Measurements from ENCODE around the gene TMEM263. TPM values are rescaled to one million over a fixed set of nuclear protein-coding genes. Genes with fewer than 3 reads are reported as not detected.
A peak's percentile ranks its signal among the peaks of the same experiment; 100 is the strongest.

The TMEM263 gene
- total RNA-seq, 2 experiments from 2014 or later: 34.1 to 60.0 TPM

DNA sequence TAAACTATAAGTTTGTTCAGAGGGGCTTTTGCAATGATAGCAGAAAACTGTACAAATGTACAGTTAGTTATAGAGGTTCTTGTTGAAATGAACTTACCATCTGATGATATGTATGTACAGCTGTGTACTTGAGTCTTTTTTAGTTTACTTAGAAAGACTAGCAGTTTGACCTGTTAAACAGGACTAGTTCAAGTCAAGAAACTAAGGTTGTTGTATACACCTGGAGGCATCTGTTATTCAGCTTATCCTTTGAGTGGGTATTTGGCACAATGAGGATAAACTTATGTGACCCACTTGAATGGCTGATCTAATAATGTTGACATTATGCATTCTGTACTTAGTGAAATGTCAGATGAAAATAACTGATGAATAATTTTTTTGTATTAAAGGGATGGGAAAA lies 17.8 kb downstream of the TMEM263 start:
- peaks cover 21% of the 10 kb centered on the region for H3K4me1 ChIP-seq (ENCODE audit: insufficient read depth, low read length, poor library complexity, severe bottlenecking)
- ChIA-PET CTCF (ENCODE audit: unreplicated experiment) (no interaction called here), POLR2A (no interaction called here)
- H3K4me2 ChIP-seq (ENCODE audit: low read length): no peak overlapping the region
- 0 out of 2 replicates have a peak, but pooled peaks cover 5% of the 10 kb centered on the region for H4K20me1 ChIP-seq (ENCODE audit: insufficient read depth, low read length)
- H3K27ac ChIP-seq (ENCODE audit: low read depth, low read length, poor library complexity, severe bottlenecking): no peak overlapping the region
- TF ChIP-seq, protein P1, sequence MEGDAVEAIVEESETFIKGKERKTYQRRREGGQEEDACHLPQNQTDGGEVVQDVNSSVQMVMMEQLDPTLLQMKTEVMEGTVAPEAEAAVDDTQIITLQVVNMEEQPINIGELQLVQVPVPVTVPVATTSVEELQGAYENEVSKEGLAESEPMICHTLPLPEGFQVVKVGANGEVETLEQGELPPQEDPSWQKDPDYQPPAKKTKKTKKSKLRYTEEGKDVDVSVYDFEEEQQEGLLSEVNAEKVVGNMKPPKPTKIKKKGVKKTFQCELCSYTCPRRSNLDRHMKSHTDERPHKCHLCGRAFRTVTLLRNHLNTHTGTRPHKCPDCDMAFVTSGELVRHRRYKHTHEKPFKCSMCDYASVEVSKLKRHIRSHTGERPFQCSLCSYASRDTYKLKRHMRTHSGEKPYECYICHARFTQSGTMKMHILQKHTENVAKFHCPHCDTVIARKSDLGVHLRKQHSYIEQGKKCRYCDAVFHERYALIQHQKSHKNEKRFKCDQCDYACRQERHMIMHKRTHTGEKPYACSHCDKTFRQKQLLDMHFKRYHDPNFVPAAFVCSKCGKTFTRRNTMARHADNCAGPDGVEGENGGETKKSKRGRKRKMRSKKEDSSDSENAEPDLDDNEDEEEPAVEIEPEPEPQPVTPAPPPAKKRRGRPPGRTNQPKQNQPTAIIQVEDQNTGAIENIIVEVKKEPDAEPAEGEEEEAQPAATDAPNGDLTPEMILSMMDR (conservative IDR thresholded peaks at IDR 0.05; ENCODE audit: low read length): no peak
- no peak for TF ChIP-seq EZH2phosphoT487 (IDR thresholded peaks at IDR 0.05; ENCODE audit: borderline replicate concordance, low read depth, low read length)
- H3K9me2 ChIP-seq (ENCODE audit: insufficient read depth, low read length): no peaks in the 10 kb centered on the region
- H3K4me3 ChIP-seq (ENCODE audit: low read depth, low read length, poor library complexity, severe bottlenecking): no peak overlapping the region
- intact Hi-C loops (cut with micrococcal nuclease; ENCODE audit: unreplicated experiment): no loop called here
- H3K36me3 ChIP-seq (ENCODE audit: insufficient read depth, low read length): peaks cover 68% of the 10 kb centered on the region
- no peak overlapping the region for H2AFZ ChIP-seq (ENCODE audit: low read length)
- BruUV-seq (replicated peaks): no TSS peak
- H3K9me3 ChIP-seq (ENCODE audit: low read length): no peaks in the 10 kb centered on the region
- no peak for DNase-seq (ENCODE audit: low spot score)
- H3K79me2 ChIP-seq (ENCODE audit: insufficient read depth, low read depth, low read length): peaks cover 13% of the 10 kb centered on the region; the same call in 1 of the 2 replicates

DNA sequence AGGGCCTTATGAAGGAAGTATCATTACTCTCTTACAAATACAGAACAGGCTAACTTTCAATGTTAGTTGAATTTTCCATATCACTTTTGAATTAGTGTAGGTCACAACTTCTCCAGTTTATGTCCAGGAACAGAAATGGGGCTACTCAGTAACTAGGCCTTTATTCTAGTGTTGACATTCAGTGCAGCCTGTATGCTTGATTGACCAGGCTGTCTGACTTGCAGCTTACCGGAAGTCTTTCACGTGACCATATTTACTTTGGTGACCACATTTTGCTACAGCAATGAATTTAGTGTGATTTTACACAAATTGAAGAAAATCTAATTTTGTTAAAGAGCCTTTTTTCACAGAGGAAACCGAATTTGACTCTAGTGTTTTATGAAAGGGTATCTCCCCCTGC lies 18.8 kb downstream of the TMEM263 start:
- Histone ChIP-seq H4K20me1 (ENCODE audit: insufficient read depth, low read length) (0 out of 2 replicates have a peak, but pooled peaks cover 5% of the 10 kb centered on the region), H3K9me2 (ENCODE audit: insufficient read depth, low read length) (no peaks in the 10 kb centered on the region), H3K4me1 (ENCODE audit: insufficient read depth, low read length, poor library complexity, severe bottlenecking) (peaks cover 21% of the 10 kb centered on the region), H3K9me3 (ENCODE audit: low read length) (no peaks in the 10 kb centered on the region), H3K27ac (ENCODE audit: low read depth, low read length, poor library complexity, severe bottlenecking) (no peak overlapping the region), H3K4me2 (ENCODE audit: low read length) (peak overlapping the region; percentile 28), H3K4me3 (ENCODE audit: low read depth, low read length, poor library complexity, severe bottlenecking) (peak overlapping the region; percentile 14), H2AFZ (ENCODE audit: low read length) (no peak overlapping the region), H3K79me2 (ENCODE audit: insufficient read depth, low read depth, low read length) (peaks cover 13% of the 10 kb centered on the region; the same call in 1 of the 2 replicates), H3K36me3 (ENCODE audit: insufficient read depth, low read length) (peaks cover 60% of the 10 kb centered on the region)
- BruUV-seq (replicated peaks): no TSS peak
- POLR2A ChIA-PET: no interaction called here
- peak; percentile 63 for DNase-seq (ENCODE audit: low spot score)
- CTCF ChIA-PET (ENCODE audit: unreplicated experiment): no interaction called here
- intact Hi-C loops (cut with micrococcal nuclease; ENCODE audit: unreplicated experiment): loop anchor here (2.0 kb wide), 1 partner anchor 18 kb away; no protein-coding TSS in a partner anchor
- TF ChIP-seq, protein P1 (conservative IDR thresholded peaks at IDR 0.05; ENCODE audit: low read length): no peak
- no peak for TF ChIP-seq EZH2phosphoT487 (IDR thresholded peaks at IDR 0.05; ENCODE audit: borderline replicate concordance, low read depth, low read length)

DNA sequence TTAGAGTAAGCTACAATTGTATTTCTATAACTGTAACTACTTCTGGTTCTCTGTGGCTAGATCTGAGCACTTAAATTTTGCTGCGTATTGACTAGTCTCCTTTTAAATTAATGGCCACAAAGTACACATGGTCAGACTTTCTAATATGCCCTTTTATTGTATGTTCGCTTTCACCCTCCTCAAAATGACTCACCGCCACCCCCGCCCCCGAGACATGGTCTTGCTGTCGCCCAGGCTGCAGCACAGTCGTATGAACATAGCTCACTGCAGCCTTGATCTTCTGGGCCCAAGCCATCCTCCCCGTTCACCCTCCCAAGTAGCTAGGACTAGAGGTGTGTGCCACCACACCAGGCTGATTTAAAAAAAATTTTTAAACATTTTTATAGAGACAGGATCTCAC lies 19.4 kb downstream of the TMEM263 start:
- ChIA-PET POLR2A (interaction anchor here (0.7 kb wide), 1 partner anchor 19 kb away, joined by 3 read pairs; no protein-coding TSS in a partner anchor), CTCF (ENCODE audit: unreplicated experiment) (interaction anchor here (0.6 kb wide), 1 partner anchor 12 kb away, joined by 4 read pairs; the partner anchor contains the start of gene MTERF2)
- Histone ChIP-seq H3K27ac (ENCODE audit: low read depth, low read length, poor library complexity, severe bottlenecking) (no peak overlapping the region), H3K4me3 (ENCODE audit: low read depth, low read length, poor library complexity, severe bottlenecking) (no peak overlapping the region), H3K9me3 (ENCODE audit: low read length) (no peaks in the 10 kb centered on the region), H2AFZ (ENCODE audit: low read length) (no peak overlapping the region), H4K20me1 (ENCODE audit: insufficient read depth, low read length) (0 out of 2 replicates have a peak, but pooled peaks cover 5% of the 10 kb centered on the region), H3K79me2 (ENCODE audit: insufficient read depth, low read depth, low read length) (peaks cover 13% of the 10 kb centered on the region; the same call in 1 of the 2 replicates), H3K9me2 (ENCODE audit: insufficient read depth, low read length) (no peaks in the 10 kb centered on the region), H3K4me1 (ENCODE audit: insufficient read depth, low read length, poor library complexity, severe bottlenecking) (peaks cover 21% of the 10 kb centered on the region), H3K36me3 (ENCODE audit: insufficient read depth, low read length) (peaks cover 55% of the 10 kb centered on the region), H3K4me2 (ENCODE audit: low read length) (peak overlapping the region; percentile 28; the same call in 1 of the 2 replicates)
- no peak for DNase-seq (ENCODE audit: low spot score)
- TF ChIP-seq, protein P1 (conservative IDR thresholded peaks at IDR 0.05; ENCODE audit: low read length): no peak
- TF ChIP-seq EZH2phosphoT487 (IDR thresholded peaks at IDR 0.05; ENCODE audit: borderline replicate concordance, low read depth, low read length): no peak
- intact Hi-C loops (cut with micrococcal nuclease; ENCODE audit: unreplicated experiment): loop anchor here (2.0 kb wide), 1 partner anchor 18 kb away; no protein-coding TSS in a partner anchor
- BruUV-seq (replicated peaks): no TSS peak

All from OCI-LY7 (cell line).